K562 (cell line): ENCODE data around the gene CCNC. TPM values are rescaled to one million over a fixed set of nuclear protein-coding genes. Genes with fewer than 3 reads are reported as not detected.

ENCODE experiments used
- ATAC-seq: fragments of 200-7000 bp; cut with Tn5 transposase; 3 replicates; pipeline ENCODE4 v1.9.1; 2020; ENCODE audit warnings: moderate library complexity
- BruUV-seq: library from RNA; stranded (reverse); fragments of 400-500 nt; replicated peaks from 2 replicates; lab custom pipeline; 2021; lab: Mats Ljungman, UMichigan
- CTCF ChIA-PET: fragments of 300-600 bp; formaldehyde crosslinking; extraction: SDS; loops from one replicate; lab custom pipeline; 2021; ENCODE audit warnings: low intra/inter-chr PET ratio; lab: Yijun Ruan, JAX
- POLR2A ChIA-PET: fragments of 300-600, 350-650 bp; sonication (Branson Sonifier 250); formaldehyde crosslinking; extraction: SDS; loops from one replicate; lab custom pipeline; 2021; ENCODE audit warnings: antibody characterized with exemption, inconsistent platforms; lab: Yijun Ruan, JAX
- DNase-seq, 4 experiments: peaks; one replicate each; pipeline versions ENCODE4 v3.0.0 to v3.0.0-alpha.2; 2011 to 2018; ENCODE audit warnings: low spot score in 3 of 4, mixed read lengths in 3 of 4; ENCODE audit errors: extremely low read depth in 1 of 4
- FAIRE-seq: peaks from 2 replicates; lab custom pipeline; 2011; peaks lifted over from hg19 to GRCh38; lab: Jason Lieb, UNC
- H2AFZ ChIP-seq: 2 replicates; pipeline ENCODE4 v1.6.0; 2011; ENCODE audit warnings: low read depth, low read length, control low read depth, inconsistent platforms
- H3K27ac ChIP-seq: fragments of 200-600 bp; 3 replicates; pipeline ENCODE4 v1.8.0; 2011; ENCODE audit warnings: low read depth, mild to moderate bottlenecking, control low read depth, inconsistent platforms, low read length, moderate library complexity, mixed read lengths; ENCODE audit errors: extremely low read depth
- H3K27me3 ChIP-seq, 2 experiments: fragments of 300-600 bp in 1 of 2; 2 replicates in 1 of 2; 3 replicates in 1 of 2; pipeline versions ENCODE4 v1.6.0 to v1.8.0; 2011; ENCODE audit warnings: inconsistent platforms in 2 of 2, low read length in 2 of 2, mild to moderate bottlenecking in 1 of 2, mixed read lengths in 1 of 2, moderate library complexity in 1 of 2; ENCODE audit not compliant: control insufficient read depth in 2 of 2, insufficient read depth in 2 of 2
- H3K36me3 ChIP-seq: fragments of 300-600 bp; 3 replicates; pipeline ENCODE4 v1.8.0; 2011; ENCODE audit warnings: mild to moderate bottlenecking, low read length, inconsistent platforms; ENCODE audit not compliant: control insufficient read depth, insufficient read depth
- H3K4me1 ChIP-seq, 2 experiments: fragments of 200-600 bp in 1 of 2; replicated peaks in 1 of 2; 2 replicates in 1 of 2; 3 replicates in 1 of 2; pipeline versions ENCODE4 v1.5.1 to v1.8.0; 2011; ENCODE audit warnings: inconsistent platforms in 2 of 2, low read length in 2 of 2, mild to moderate bottlenecking in 1 of 2, mixed read lengths in 1 of 2, moderate library complexity in 1 of 2; ENCODE audit not compliant: control insufficient read depth in 2 of 2, insufficient read depth in 2 of 2
- H3K4me2 ChIP-seq: 2 replicates; pipeline ENCODE4 v1.6.1; 2011; ENCODE audit warnings: low read length, control low read depth, inconsistent platforms, mixed read lengths; ENCODE audit not compliant: insufficient read depth
- H3K4me3 ChIP-seq: fragments of 200-600 bp; sonication (generic), shearing (Covaris generic); 2 replicates; pipeline ENCODE4 v1.5.1; 2016; ENCODE audit warnings: control low read depth, inconsistent platforms
- H3K79me2 ChIP-seq: fragments of 200-600 bp; 3 replicates; pipeline ENCODE4 v1.8.0; 2011; ENCODE audit warnings: low read length, inconsistent platforms; ENCODE audit not compliant: control insufficient read depth, insufficient read depth
- H3K9ac ChIP-seq, 2 experiments: 2 replicates each; pipeline versions ENCODE4 v1.6.0 to v1.6.1; 2011; ENCODE audit warnings: low read depth in 2 of 2, low read length in 2 of 2, control low read depth in 1 of 2, inconsistent platforms in 1 of 2, mild to moderate bottlenecking in 1 of 2, mixed read lengths in 1 of 2; ENCODE audit not compliant: insufficient read depth in 1 of 2
- H3K9me1 ChIP-seq: one replicate; pipeline ENCODE4 v1.6.0; 2011; ENCODE audit warnings: inconsistent platforms, mild to moderate bottlenecking, low read length, moderate library complexity; ENCODE audit not compliant: control insufficient read depth, insufficient read depth
- H3K9me3 ChIP-seq: replicated peaks from 2 replicates; pipeline ENCODE4 v1.5.1; 2011; ENCODE audit warnings: low read depth, low read length, inconsistent platforms; ENCODE audit not compliant: control insufficient read depth, insufficient read depth
- H4K20me1 ChIP-seq: replicated peaks from 2 replicates; pipeline ENCODE4 v1.6.1; 2011; ENCODE audit warnings: low read length, inconsistent platforms, mixed read lengths; ENCODE audit not compliant: control insufficient read depth, insufficient read depth
- AFF1 ChIP-seq, 2 experiments: fragments of 450-650 bp; IDR thresholded peaks; 2 replicates each; pipeline ENCODE4 v1.6.1; 2018; ENCODE audit warnings: mild to moderate bottlenecking in 2 of 2, low read depth in 1 of 2; ENCODE audit not compliant: partially characterized antibody in 2 of 2
- CBFA2T2 ChIP-seq: fragments of 450-650 bp; conservative IDR thresholded peaks from 2 replicates; pipeline ENCODE4 v1.6.1; 2017; ENCODE audit warnings: mild to moderate bottlenecking
- CBFB ChIP-seq: sonication (generic); formaldehyde crosslinking; IDR thresholded peaks from 2 replicates; pipeline ENCODE4 v1.4.0; 2020; ENCODE audit warnings: mild to moderate bottlenecking, missing genetic modification reagents
- CREBBP ChIP-seq: IDR thresholded peaks from one replicate; pipeline ENCODE4 v1.6.1; 2012; ENCODE audit warnings: low read depth, mild to moderate bottlenecking, control low read depth, inconsistent platforms, low read length
- EP300 ChIP-seq: IDR thresholded peaks from 2 replicates; pipeline ENCODE4 v1.6.1; 2012; ENCODE audit warnings: low read length, improper control_type of control experiment
- ETV1 ChIP-seq: fragments of 450-650 bp; conservative IDR thresholded peaks from 2 replicates; pipeline ENCODE4 v1.6.1; 2016; ENCODE audit warnings: missing genetic modification characterization, control low read depth, low read depth, missing compliant biosample characterization
- GATA2 ChIP-seq: sonication (generic); formaldehyde crosslinking; IDR thresholded peaks from 2 replicates; pipeline ENCODE4 v1.4.0; 2020; ENCODE audit warnings: mild to moderate bottlenecking, missing genetic modification reagents
- LEF1 ChIP-seq: fragments of 450-650 bp; IDR thresholded peaks from 2 replicates; pipeline ENCODE4 v1.6.1; 2016; ENCODE audit warnings: mild to moderate bottlenecking
- MBD1 ChIP-seq: fragments of 250-450 bp; sonication (Bioruptor Pico); IDR thresholded peaks from 2 replicates; pipeline ENCODE4 v1.8.0; 2022; ENCODE audit warnings: inconsistent platforms
- SMARCE1 ChIP-seq: fragments of 450-650 bp; IDR thresholded peaks from 2 replicates; pipeline ENCODE4 v1.7.1; 2016; ENCODE audit warnings: mild to moderate bottlenecking
- SOX6 ChIP-seq: fragments of 450-650 bp; IDR thresholded peaks from 2 replicates; pipeline ENCODE4 v1.6.1; 2014; ENCODE audit warnings: mild to moderate bottlenecking
- STAT5A ChIP-seq: IDR thresholded peaks from 2 replicates; pipeline ENCODE4 v1.6.1; 2012; ENCODE audit warnings: low read length, inconsistent platforms, borderline replicate concordance
- ZBTB5 ChIP-seq: fragments of 450-650 bp; IDR thresholded peaks from 2 replicates; pipeline ENCODE4 v1.6.1; 2017; ENCODE audit warnings: antibody characterized with exemption
- ZNF778 ChIP-seq: fragments of 450-650 bp; formaldehyde crosslinking; IDR thresholded peaks from 2 replicates; pipeline ENCODE4 v1.4.0; 2020; ENCODE audit warnings: mild to moderate bottlenecking, moderate library complexity
- ZSCAN29 ChIP-seq: fragments of 450-650 bp; IDR thresholded peaks from 2 replicates; pipeline ENCODE4 v1.6.1; 2017
- WGBS: fragments of 100-300 bp; shearing (Covaris generic); methylation state at CpG from one replicate; pipeline ENCODE4 v1.1.6; 2016; ENCODE audit warnings: low coverage, mixed read lengths; ENCODE audit not compliant: insufficient coverage; ENCODE audit errors: missing lambda C conversion rate; 5-methylcytosine and 5-hydroxymethylcytosine counted together
- in situ Hi-C: fragments of 300-500 bp; cut with MboI; formaldehyde crosslinking; loops from 4 replicates; pipeline ENCODE4 v1.15.0; 2018; ENCODE audit warnings: inconsistent platforms, mixed read lengths
- intact Hi-C: fragments of 100-400 bp; cut with micrococcal nuclease; formaldehyde crosslinking; loops from 2 replicates; pipeline ENCODE4 v1.14.2; 2022
- polyA plus RNA-seq, 8 experiments: library from polyadenylated mRNA; depleted of rRNA in 4 of 8; stranded (reverse) in 5 of 8; unstranded in 3 of 8; fragments of >200 nt; fragmentation: Nextera tagmentation in 2 of 8; fragmentation: Illumina TruSeq in 1 of 8; extraction: Ambion mirVana in 2 of 8; extraction: Trizol in 1 of 8; gene quantifications; 2 replicates each; pipeline versions ENCODE4 v1.2.1 to v1.2.3, GENCODE V29; 2011 to 2014; ENCODE audit warnings: inconsistent platforms in 1 of 8, missing spikeins in 1 of 8
- total RNA-seq, 7 experiments: library from RNA; depleted of rRNA in 6 of 7; stranded (reverse); fragments of >200 nt in 6 of 7; fragmentation: Illumina TruSeq in 2 of 7; extraction: Trizol in 2 of 7; gene quantifications; 2 replicates each; pipeline versions ENCODE4 v1.2.1 to v1.2.3, GENCODE V29; 2011 to 2021; ENCODE audit warnings: low replicate concordance in 1 of 7

CCNC gene
- total and polyA plus RNA-seq, 9 of the 15 experiments (the other 6 are each of a cell fraction or from before 2014, with no cell fraction given) = 68.7 to 177 (median 99.6) TPM

- Histone ChIP-seq H3K27ac (peak overlapping the region; percentile 69), H3K4me2 (peak overlapping the region; percentile 60), H3K79me2 (no peaks in the 10 kb centered on the region), H4K20me1 (no peaks in the 10 kb centered on the region), H3K9me1 (no peaks in the 10 kb centered on the region), H3K9me3 (no peaks in the 10 kb centered on the region), H2AFZ (peak overlapping the region; percentile 93), H3K27me3 (no peaks in the 10 kb centered on the region), H3K4me1 (peaks cover 6 to 15% of the 10 kb centered on the region in 2 experiments; a peak in 4 of 5 replicates), H3K4me3 (no peak overlapping the region), H3K36me3 (no peaks in the 10 kb centered on the region), H3K9ac (no peak overlapping the region; a peak in 1 of 4 replicates)
- ChIA-PET CTCF (interaction anchor here (0.6 kb wide), 1 partner anchor 57 kb away, joined by 6 read pairs; no protein-coding TSS in a partner anchor), POLR2A (interaction anchor here (0.7 kb wide), 2 partner anchors 15 to 17 kb away, joined by 3 to 4 read pairs; no protein-coding TSS in a partner anchor)
- peak; percentile 71 for ATAC-seq
- DNase-seq = peak in 2 of 4 experiments; percentile 26 to 51
- peak; percentile 84 for FAIRE-seq
- in situ Hi-C loops = no loop called here
- 55% methylated on average over 2 of the region's 2 CpGs for WGBS
- no TSS peak for BruUV-seq
- intact Hi-C loops = no loop called here
- TF ChIP-seq EP300 = 0 out of 2 replicates have a peak, but pooled peaks have one; percentile 20
- no peak for TF ChIP-seq ZBTB5
- TF ChIP-seq CBFA2T2 = no peak
- TF ChIP-seq ETV1 (tag) = peak; percentile 56
- no peak for TF ChIP-seq ZNF778
- no peak for TF ChIP-seq CREBBP
- TF ChIP-seq ZSCAN29 = no peak
- no peak for TF ChIP-seq AFF1 (IDR thresholded peaks at IDR 0.05; ENCODE audit: low read depth in 1 of 2, partially characterized antibody in 2 of 2)
- peak; percentile 75 for TF ChIP-seq LEF1
- TF ChIP-seq STAT5A = peak; percentile 30; the same call in 1 of the 2 replicates
- TF ChIP-seq GATA2 (CRISPR knock-in tag) = peak; percentile 49; the same call in 1 of the 2 replicates
- no peak for TF ChIP-seq MBD1 (CRISPR knock-in tag)
- no peak for TF ChIP-seq CBFB (CRISPR knock-in tag)
- TF ChIP-seq SOX6 = 0 out of 2 replicates have a peak, but pooled peaks have one; percentile 38
- peak; percentile 56; the same call in 1 of the 2 replicates for TF ChIP-seq SMARCE1
Observed at GRCh38 chr6:99575544-99576227, 7.2 kb upstream of the CCNC start.
